HepG2 (cell line): ENCODE measurements around the gene RANBP3. TPM values are rescaled to one million over a fixed set of nuclear protein-coding genes. Genes with fewer than 3 reads are reported as not detected.

Experiments used
- ADNP ChIP-seq: sonication (generic); formaldehyde crosslinking; IDR thresholded peaks from 2 replicates; pipeline ENCODE4 v1.4.0; 2020; ENCODE audit warnings: missing genetic modification reagents
- CHD4 ChIP-seq: fragments of 200-600 bp; sonication (generic); IDR thresholded peaks from 2 replicates; pipeline ENCODE4 v1.7.0; 2017; ENCODE audit warnings: mild to moderate bottlenecking, low read length, borderline replicate concordance
- HNRNPUL1 ChIP-seq: fragments of 200-400 bp; formaldehyde crosslinking; IDR thresholded peaks from 2 replicates; pipeline ENCODE4 v1.6.1; 2017; ENCODE audit warnings: low read depth, mild to moderate bottlenecking, low read length, moderate library complexity
- KAT7 ChIP-seq: IDR thresholded peaks from 2 replicates; pipeline ENCODE4 v1.6.1; 2018; ENCODE audit warnings: borderline replicate concordance, missing compliant biosample characterization
- NCOA1 ChIP-seq: sonication (generic); formaldehyde crosslinking; IDR thresholded peaks from 2 replicates; pipeline ENCODE4 v1.9.0; 2021; ENCODE audit warnings: missing genetic modification reagents
- RBAK ChIP-seq: sonication (generic); formaldehyde crosslinking; IDR thresholded peaks from 2 replicates; pipeline ENCODE4 v1.5.1; 2020; ENCODE audit warnings: mild to moderate bottlenecking, missing genetic modification reagents
- REL ChIP-seq: sonication (generic); formaldehyde crosslinking; conservative IDR thresholded peaks from 2 replicates; pipeline ENCODE4 v1.8.0; 2022; ENCODE audit warnings: mild to moderate bottlenecking, missing genetic modification reagents, moderate library complexity
- RFXAP ChIP-seq: sonication (generic); formaldehyde crosslinking; IDR thresholded peaks from 2 replicates; pipeline ENCODE4 v1.4.0; 2020; ENCODE audit warnings: missing genetic modification reagents, borderline replicate concordance
- SPEN ChIP-seq: sonication (generic); formaldehyde crosslinking; IDR thresholded peaks from 2 replicates; pipeline ENCODE4 v1.5.1; 2020; ENCODE audit warnings: low read depth, mild to moderate bottlenecking, missing genetic modification reagents
- THAP7 ChIP-seq: sonication (generic); formaldehyde crosslinking; IDR thresholded peaks from 2 replicates; pipeline ENCODE4 v1.8.1; 2023; ENCODE audit warnings: mild to moderate bottlenecking, missing genetic modification reagents
- THAP9 ChIP-seq: sonication (generic); formaldehyde crosslinking; IDR thresholded peaks from 2 replicates; pipeline ENCODE4; 2020; ENCODE audit warnings: missing genetic modification reagents, mild to moderate bottlenecking, borderline replicate concordance
- ZFP36 ChIP-seq: fragments of 150-350 bp; IDR thresholded peaks from 2 replicates; pipeline ENCODE4 v1.6.1; 2018; ENCODE audit warnings: borderline replicate concordance, low read length, low read depth; ENCODE audit not compliant: partially characterized antibody
- ZFX ChIP-seq: sonication (generic); formaldehyde crosslinking; IDR thresholded peaks from 2 replicates; pipeline ENCODE4 v1.4.0; 2020; ENCODE audit warnings: mild to moderate bottlenecking, low read depth, missing genetic modification reagents, moderate library complexity
- ZFYVE20 ChIP-seq: sonication (generic); formaldehyde crosslinking; IDR thresholded peaks from 2 replicates; pipeline ENCODE4 v1.8.0; 2023; ENCODE audit warnings: low read depth, mild to moderate bottlenecking, moderate library complexity, missing genetic modification reagents, borderline replicate concordance
- ZKSCAN1 ChIP-seq: fragments of 150-350 bp; IDR thresholded peaks from 2 replicates; pipeline ENCODE4 v1.6.1; 2014; ENCODE audit warnings: low read length
- ZKSCAN5 ChIP-seq: sonication (generic); formaldehyde crosslinking; IDR thresholded peaks from 2 replicates; pipeline ENCODE4 v1.5.1; 2020; ENCODE audit warnings: mild to moderate bottlenecking, missing genetic modification reagents
- ZKSCAN8 ChIP-seq: IDR thresholded peaks from 2 replicates; pipeline ENCODE4 v1.6.1; 2016; ENCODE audit warnings: borderline replicate concordance, missing genetic modification reagents, missing compliant biosample characterization
- ZMYM4 ChIP-seq: sonication (generic); formaldehyde crosslinking; IDR thresholded peaks from 2 replicates; pipeline ENCODE4 v1.8.1; 2023; ENCODE audit warnings: mild to moderate bottlenecking, missing genetic modification reagents
- ZNF138 ChIP-seq: sonication (generic); formaldehyde crosslinking; IDR thresholded peaks from 2 replicates; pipeline ENCODE4 v1.5.0; 2020; ENCODE audit warnings: mild to moderate bottlenecking, low read depth, missing genetic modification reagents
- ZNF264 ChIP-seq: sonication (generic); formaldehyde crosslinking; IDR thresholded peaks from 2 replicates; pipeline ENCODE4 v1.4.0; 2020; ENCODE audit warnings: missing genetic modification reagents
- ZNF337 ChIP-seq: sonication (generic); formaldehyde crosslinking; IDR thresholded peaks from 2 replicates; pipeline ENCODE4 v1.5.1; 2020; ENCODE audit warnings: missing genetic modification reagents, low read depth, mild to moderate bottlenecking, borderline replicate concordance
- ZNF557 ChIP-seq: sonication (generic); formaldehyde crosslinking; IDR thresholded peaks from 2 replicates; pipeline ENCODE4 v1.4.0; 2020; ENCODE audit warnings: missing genetic modification reagents
- ZNF691 ChIP-seq: sonication (generic); formaldehyde crosslinking; IDR thresholded peaks from 2 replicates; pipeline ENCODE4 v1.4.0; 2020; ENCODE audit warnings: missing genetic modification reagents, low read depth, mild to moderate bottlenecking, borderline replicate concordance
- ZNF772 ChIP-seq: sonication (generic); formaldehyde crosslinking; IDR thresholded peaks from 2 replicates; pipeline ENCODE4 v1.5.0; 2020; ENCODE audit warnings: mild to moderate bottlenecking, missing genetic modification reagents
- polyA plus RNA-seq, 8 experiments: library from polyadenylated mRNA; depleted of rRNA in 3 of 8; stranded (reverse) in 7 of 8; unstranded in 1 of 8; fragments of >200 nt; fragmentation: Illumina TruSeq in 4 of 8; extraction: Trizol in 4 of 8; gene quantifications; 2 replicates each; pipeline versions ENCODE4 v1.2.1 to v1.2.3, GENCODE V29; 2011 to 2016; ENCODE audit warnings: low read depth in 4 of 8, missing spikeins in 1 of 8, mixed read lengths in 1 of 8; ENCODE audit not compliant: insufficient read depth in 1 of 8
- total RNA-seq, 5 experiments: library from RNA; depleted of rRNA; stranded (reverse); fragments of >200 nt; fragmentation: Illumina TruSeq; extraction: Trizol; gene quantifications; 2 replicates each; pipeline ENCODE4 v1.2.3, GENCODE V29; 2016; ENCODE audit warnings: low read depth in 1 of 5
- TF ChIP-seq, protein P1 (sequence below): sonication (generic); formaldehyde crosslinking; IDR thresholded peaks from 2 replicates; pipeline ENCODE4 v1.4.0; 2020; ENCODE audit warnings: missing genetic modification reagents, mild to moderate bottlenecking, borderline replicate concordance

Gene RANBP3
- total and polyA plus RNA-seq, 2 of the 13 experiments (the other 11 are each of a cell fraction or from before 2014, with no cell fraction given), result 39.5 to 149 TPM

DNA sequence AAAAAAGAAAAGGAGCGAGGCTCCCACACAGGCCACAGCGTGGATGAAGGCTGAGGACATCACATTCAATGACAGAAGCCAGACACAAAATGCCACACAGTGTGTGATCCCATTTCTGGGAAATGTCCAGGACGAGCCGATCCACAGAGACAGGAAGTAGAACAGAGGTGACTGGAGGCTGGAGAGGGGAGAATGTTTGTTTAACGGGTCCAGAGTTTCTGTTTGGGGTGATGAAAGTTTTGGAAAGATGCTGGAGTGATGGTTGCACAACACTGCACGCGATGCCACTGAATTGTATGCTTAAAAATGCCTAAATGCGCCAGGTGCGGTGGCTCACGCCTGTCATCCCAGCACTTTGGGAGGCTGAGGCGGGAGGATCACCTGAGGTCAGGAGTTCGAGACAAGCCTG lies 107.0 kb downstream of the RANBP3 start (continued):
- TF ChIP-seq THAP7 (CRISPR knock-in tag), result no peak
- peak; percentile 85 for TF ChIP-seq ZMYM4
- TF ChIP-seq RFXAP (CRISPR knock-in tag), result peak; percentile 72
- peak; percentile 80; the same call in 1 of the 2 replicates for TF ChIP-seq SPEN (CRISPR knock-in tag)
- no peak for TF ChIP-seq ZNF337 (CRISPR knock-in tag)
- TF ChIP-seq THAP9 (CRISPR knock-in tag), result 0 out of 2 replicates have a peak, but pooled peaks have one; percentile 14
- TF ChIP-seq ZNF138 (CRISPR knock-in tag), result no peak
- TF ChIP-seq REL (CRISPR knock-in tag), result peak; percentile 56; the same call in 1 of the 2 replicates
- TF ChIP-seq, protein P1, sequence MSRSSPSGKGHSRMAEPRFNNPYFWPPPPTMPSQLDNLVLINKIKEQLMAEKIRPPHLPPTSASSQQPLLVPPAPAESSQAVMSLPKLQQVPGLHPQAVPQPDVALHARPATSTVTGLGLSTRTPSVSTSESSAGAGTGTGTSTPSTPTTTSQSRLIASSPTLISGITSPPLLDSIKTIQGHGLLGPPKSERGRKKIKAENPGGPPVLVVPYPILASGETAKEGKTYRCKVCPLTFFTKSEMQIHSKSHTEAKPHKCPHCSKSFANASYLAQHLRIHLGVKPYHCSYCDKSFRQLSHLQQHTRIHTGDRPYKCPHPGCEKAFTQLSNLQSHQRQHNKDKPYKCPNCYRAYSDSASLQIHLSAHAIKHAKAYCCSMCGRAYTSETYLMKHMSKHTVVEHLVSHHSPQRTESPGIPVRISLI (CRISPR knock-in tag), result peak; percentile 69
- TF ChIP-seq RBAK (CRISPR knock-in tag), result peak; percentile 62; the same call in 1 of the 2 replicates
- peak; percentile 32; the same call in 1 of the 2 replicates for TF ChIP-seq ZKSCAN1
- no peak for TF ChIP-seq ZNF557 (CRISPR knock-in tag)
- peak; percentile 95 for TF ChIP-seq ZKSCAN8 (CRISPR knock-in tag)
- TF ChIP-seq ZFX (CRISPR knock-in tag), result peak; percentile 35; the same call in 1 of the 2 replicates
- TF ChIP-seq ZFP36, result no peak
- TF ChIP-seq ZNF691, result peak; percentile 82; the same call in 1 of the 2 replicates
- TF ChIP-seq ZFYVE20 (CRISPR knock-in tag), result no peak
- TF ChIP-seq KAT7 (CRISPR knock-in tag), result peak; percentile 78; the same call in 1 of the 2 replicates
- peak; percentile 69; the same call in 1 of the 2 replicates for TF ChIP-seq ZNF772 (CRISPR knock-in tag)
- TF ChIP-seq NCOA1, result peak; percentile 36; the same call in 1 of the 2 replicates
- TF ChIP-seq ZNF264, result 0 out of 2 replicates have a peak, but pooled peaks have one; percentile 38
- TF ChIP-seq ADNP, result peak; percentile 98
- TF ChIP-seq CHD4, result no peak
- TF ChIP-seq ZKSCAN5 (CRISPR knock-in tag), result peak; percentile 83
- TF ChIP-seq HNRNPUL1, result no peak
